ENCODE data around the gene CSK. TPM values are rescaled to one million over a fixed set of nuclear protein-coding genes. Genes with fewer than 3 reads are reported as not detected.

Gene CSK
- total RNA-seq, 1 experiment from 2014 or later: 103 TPM

DNA sequence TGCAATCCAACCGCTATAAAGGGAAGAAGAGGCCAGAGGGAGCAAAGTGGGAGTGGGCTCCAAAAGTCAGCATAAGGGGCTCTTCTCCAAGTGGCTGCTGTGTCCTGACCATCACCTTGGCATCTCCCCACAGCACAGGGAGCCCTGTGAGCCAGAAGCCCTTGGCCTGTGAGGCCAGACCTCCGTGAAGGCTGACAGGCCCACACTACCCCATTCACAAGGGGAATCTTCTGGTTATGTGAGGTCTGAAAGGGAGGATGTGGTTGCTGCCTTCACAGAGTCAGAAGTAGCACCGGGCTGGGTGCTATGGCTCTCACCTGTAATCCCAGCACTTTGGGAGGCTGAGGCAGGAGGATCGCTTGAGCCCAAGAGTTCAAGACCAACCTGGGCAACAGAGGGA, 63.7 kb downstream of the CSK start:
- Histone ChIP-seq H3K9me3 (ENCODE audit: low read depth, low read length, poor library complexity, severe bottlenecking) (no peaks in the 10 kb centered on the region), H3K4me1 (ENCODE audit: insufficient read depth, low read length, poor library complexity, severe bottlenecking) (peaks cover 8% of the 10 kb centered on the region), H3K27me3 (replicated peaks; ENCODE audit: insufficient read depth, low read depth, low read length, poor library complexity) (no peaks in the 10 kb centered on the region), H3K27ac (ENCODE audit: low read depth, low read length, poor library complexity, severe bottlenecking) (no peak overlapping the region), H3K36me3 (ENCODE audit: insufficient read depth, low read length, poor library complexity, severe bottlenecking) (peaks cover 13% of the 10 kb centered on the region), H3K4me3 (ENCODE audit: low read depth, low read length, poor library complexity, severe bottlenecking) (no peak overlapping the region)
- BruUV-seq (replicated peaks): no TSS peak
- no peak for DNase-seq (ENCODE audit: low spot score)
- CTCF ChIA-PET: no interaction called here
- intact Hi-C loops (cut with micrococcal nuclease; ENCODE audit: unreplicated experiment): no loop called here
- TF ChIP-seq EZH2 (IDR thresholded peaks at IDR 0.05; ENCODE audit: borderline replicate concordance, low read depth, low read length, poor library complexity, severe bottlenecking) (no peak), CTCF (conservative IDR thresholded peaks at IDR 0.05; ENCODE audit: low read depth, low read length) (no peak)
- POLR2A ChIA-PET (ENCODE audit: low non-redundant PET): no interaction called here

DNA sequence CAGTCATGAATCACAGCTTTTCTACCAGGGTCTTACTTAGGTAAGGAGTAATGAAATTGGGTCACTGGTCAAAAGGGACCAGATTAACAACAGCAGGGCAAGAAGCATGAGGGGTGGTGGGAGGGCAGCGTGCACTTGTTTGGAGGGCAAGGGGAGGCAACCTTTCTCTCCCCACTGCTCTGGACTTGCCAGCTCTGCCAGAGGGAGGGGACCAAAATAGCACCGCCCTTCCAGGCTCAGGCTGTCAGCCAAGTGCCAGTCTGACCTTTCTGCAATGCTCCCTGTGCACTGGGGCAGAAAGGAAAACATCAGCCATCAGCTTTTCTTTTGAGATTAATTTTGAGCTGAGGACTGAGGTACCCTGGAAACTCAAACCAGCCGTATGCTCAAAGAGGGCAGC, 65.6 kb downstream of the CSK start:
- intact Hi-C loops (cut with micrococcal nuclease; ENCODE audit: unreplicated experiment): no loop called here
- peaks cover 30% of the 10 kb centered on the region for H3K36me3 ChIP-seq (ENCODE audit: insufficient read depth, low read length, poor library complexity, severe bottlenecking)
- BruUV-seq (replicated peaks): no TSS peak
- DNase-seq (ENCODE audit: low spot score): no peak
- H3K4me1 ChIP-seq (ENCODE audit: insufficient read depth, low read length, poor library complexity, severe bottlenecking): peaks cover 8% of the 10 kb centered on the region
- no peak for TF ChIP-seq CTCF (conservative IDR thresholded peaks at IDR 0.05; ENCODE audit: low read depth, low read length)
- TF ChIP-seq EZH2 (IDR thresholded peaks at IDR 0.05; ENCODE audit: borderline replicate concordance, low read depth, low read length, poor library complexity, severe bottlenecking): no peak
- H3K27ac ChIP-seq (ENCODE audit: low read depth, low read length, poor library complexity, severe bottlenecking): no peak overlapping the region
- no peaks in the 10 kb centered on the region for H3K27me3 ChIP-seq (replicated peaks; ENCODE audit: insufficient read depth, low read depth, low read length, poor library complexity)
- POLR2A ChIA-PET (ENCODE audit: low non-redundant PET): no interaction called here
- no peaks in the 10 kb centered on the region for H3K9me3 ChIP-seq (ENCODE audit: low read depth, low read length, poor library complexity, severe bottlenecking)
- no peak overlapping the region for H3K4me3 ChIP-seq (ENCODE audit: low read depth, low read length, poor library complexity, severe bottlenecking)
- CTCF ChIA-PET: no interaction called here

- Histone ChIP-seq H3K9me3 (ENCODE audit: low read depth, low read length, poor library complexity, severe bottlenecking) (no peaks in the 10 kb centered on the region), H3K36me3 (ENCODE audit: insufficient read depth, low read length, poor library complexity, severe bottlenecking) (peaks cover 44% of the 10 kb centered on the region), H3K27me3 (replicated peaks; ENCODE audit: insufficient read depth, low read depth, low read length, poor library complexity) (no peaks in the 10 kb centered on the region), H3K4me1 (ENCODE audit: insufficient read depth, low read length, poor library complexity, severe bottlenecking) (no peaks in the 10 kb centered on the region), H3K27ac (ENCODE audit: low read depth, low read length, poor library complexity, severe bottlenecking) (no peak overlapping the region), H3K4me3 (ENCODE audit: low read depth, low read length, poor library complexity, severe bottlenecking) (no peak overlapping the region)
- POLR2A ChIA-PET (ENCODE audit: low non-redundant PET): no interaction called here
- TF ChIP-seq CTCF (conservative IDR thresholded peaks at IDR 0.05; ENCODE audit: low read depth, low read length) (no peak), EZH2 (IDR thresholded peaks at IDR 0.05; ENCODE audit: borderline replicate concordance, low read depth, low read length, poor library complexity, severe bottlenecking) (no peak)
- intact Hi-C loops (cut with micrococcal nuclease; ENCODE audit: unreplicated experiment): no loop called here
- no peak for DNase-seq (ENCODE audit: low spot score)
- CTCF ChIA-PET: no interaction called here
- no TSS peak for BruUV-seq (replicated peaks)
Measured at GRCh38 chr15:74850393-74850792, 68.5 kb downstream of the CSK start.
